ENCODE results near the gene VAT1.

DNA sequence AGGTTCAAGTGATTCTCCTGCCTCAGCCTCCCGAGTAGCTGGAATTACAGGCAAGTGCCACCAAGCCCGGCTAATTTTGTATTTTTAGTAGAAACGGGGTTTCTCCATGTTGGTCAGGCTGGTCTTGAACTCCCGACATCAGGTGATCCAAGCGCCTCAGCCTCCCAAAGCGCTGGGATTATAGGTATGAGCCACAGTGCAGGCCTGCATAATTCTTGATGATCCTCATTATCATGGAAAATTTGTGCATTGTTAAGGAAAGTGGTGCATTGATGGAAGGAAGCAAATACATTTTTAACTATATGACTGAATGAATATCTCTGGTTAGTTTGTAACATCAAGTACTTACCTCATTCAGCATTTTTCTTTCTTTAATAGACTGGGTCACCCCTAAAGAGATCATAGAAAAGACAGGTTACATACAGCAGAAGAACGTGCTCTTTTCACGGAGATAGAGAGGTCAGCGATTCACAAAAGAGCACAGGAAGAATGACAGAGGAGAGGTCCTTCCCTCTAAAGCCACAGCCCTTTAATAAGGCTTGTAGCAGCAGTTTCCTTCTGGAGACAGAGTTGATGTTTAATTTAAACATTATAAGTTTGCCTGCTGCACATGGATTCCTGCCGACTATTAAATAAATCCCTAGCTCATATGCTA, 40.9 kb upstream of the VAT1 start:
- TF ChIP-seq, protein P1, sequence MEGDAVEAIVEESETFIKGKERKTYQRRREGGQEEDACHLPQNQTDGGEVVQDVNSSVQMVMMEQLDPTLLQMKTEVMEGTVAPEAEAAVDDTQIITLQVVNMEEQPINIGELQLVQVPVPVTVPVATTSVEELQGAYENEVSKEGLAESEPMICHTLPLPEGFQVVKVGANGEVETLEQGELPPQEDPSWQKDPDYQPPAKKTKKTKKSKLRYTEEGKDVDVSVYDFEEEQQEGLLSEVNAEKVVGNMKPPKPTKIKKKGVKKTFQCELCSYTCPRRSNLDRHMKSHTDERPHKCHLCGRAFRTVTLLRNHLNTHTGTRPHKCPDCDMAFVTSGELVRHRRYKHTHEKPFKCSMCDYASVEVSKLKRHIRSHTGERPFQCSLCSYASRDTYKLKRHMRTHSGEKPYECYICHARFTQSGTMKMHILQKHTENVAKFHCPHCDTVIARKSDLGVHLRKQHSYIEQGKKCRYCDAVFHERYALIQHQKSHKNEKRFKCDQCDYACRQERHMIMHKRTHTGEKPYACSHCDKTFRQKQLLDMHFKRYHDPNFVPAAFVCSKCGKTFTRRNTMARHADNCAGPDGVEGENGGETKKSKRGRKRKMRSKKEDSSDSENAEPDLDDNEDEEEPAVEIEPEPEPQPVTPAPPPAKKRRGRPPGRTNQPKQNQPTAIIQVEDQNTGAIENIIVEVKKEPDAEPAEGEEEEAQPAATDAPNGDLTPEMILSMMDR (IDR thresholded peaks at IDR 0.05), result no peak
- TF ChIP-seq POLR2A (IDR thresholded peaks at IDR 0.05), result no peak
